GM12878 (cell line): ENCODE results near the gene PC. TPM values are rescaled to one million over a fixed set of nuclear protein-coding genes. Genes with fewer than 3 reads are reported as not detected.

Experiments used
- ATAC-seq: fragments of 200-7000 bp; cut with Tn5 transposase; 3 replicates; pipeline ENCODE4 v1.9.1; 2020; ENCODE audit warnings: mild to moderate bottlenecking, moderate library complexity
- BruUV-seq: library from RNA; stranded (reverse); fragments of 400-500 nt; replicated peaks from 2 replicates; lab custom pipeline; 2021; lab: Mats Ljungman, UMichigan
- CTCF ChIA-PET: fragments of 300-600 bp; sonication (Branson Sonifier 250); formaldehyde crosslinking; extraction: SDS; loops from one replicate; lab custom pipeline; 2021; ENCODE audit warnings: inconsistent platforms; lab: Yijun Ruan, JAX
- POLR2A ChIA-PET: fragments of 350-600 bp; formaldehyde crosslinking; extraction: SDS; loops from one replicate; lab custom pipeline; 2021; ENCODE audit warnings: inconsistent platforms; lab: Charles Lee
- RAD21 ChIA-PET: fragments of 300-600 bp; sonication (Branson Sonifier 250); formaldehyde crosslinking; loops from one replicate; lab custom pipeline; 2023; ENCODE audit warnings: antibody characterized with exemption; ENCODE audit not compliant: unreplicated experiment; lab: Charles Lee
- SMC1A ChIA-PET: fragments of 300-600 bp; sonication (Branson Sonifier 250); formaldehyde crosslinking; loops from one replicate; lab custom pipeline; 2023; ENCODE audit not compliant: unreplicated experiment, uncharacterized antibody; lab: Charles Lee
- DNase-seq: peaks from one replicate; pipeline ENCODE4 v3.0.0-alpha.2; 2011; ENCODE audit warnings: low read depth, low spot score
- FAIRE-seq: peaks from 3 replicates; lab custom pipeline; 2011; peaks lifted over from hg19 to GRCh38; lab: Jason Lieb, UNC
- H2AFZ ChIP-seq: 2 replicates; pipeline ENCODE4 v1.6.0; 2011; ENCODE audit warnings: low read depth, low read length, control low read depth; ENCODE audit not compliant: control insufficient read depth
- H3K27ac ChIP-seq: 2 replicates; pipeline ENCODE4 v1.5.1; 2011; ENCODE audit warnings: control low read depth; ENCODE audit not compliant: control insufficient read depth, insufficient read depth
- H3K27me3 ChIP-seq, 2 experiments: replicated peaks in 1 of 2; 2 replicates each; pipeline versions ENCODE4 v1.6.0 to v1.6.1; 2011; ENCODE audit warnings: low read length in 1 of 2; ENCODE audit not compliant: control insufficient read depth in 2 of 2, insufficient read depth in 2 of 2
- H3K36me3 ChIP-seq, 2 experiments: 2 replicates each; pipeline ENCODE4 v1.5.1; 2011; ENCODE audit warnings: low read length in 1 of 2; ENCODE audit not compliant: control insufficient read depth in 2 of 2, insufficient read depth in 2 of 2
- H3K4me1 ChIP-seq: 2 replicates; pipeline ENCODE4 v1.6.1; 2011; ENCODE audit warnings: mild to moderate bottlenecking, low read length, moderate library complexity, mixed read lengths; ENCODE audit not compliant: control insufficient read depth, insufficient read depth
- H3K4me2 ChIP-seq: 2 replicates; pipeline ENCODE4 v1.6.0; 2011; ENCODE audit warnings: control low read depth; ENCODE audit not compliant: control insufficient read depth, insufficient read depth
- H3K4me3 ChIP-seq: fragments of 200-600 bp; sonication (generic); 2 replicates; pipeline ENCODE4 v1.5.1; 2016
- H3K79me2 ChIP-seq: 2 replicates; pipeline ENCODE4 v1.6.0; 2011; ENCODE audit warnings: low read length; ENCODE audit not compliant: control insufficient read depth, insufficient read depth
- H3K9ac ChIP-seq: 2 replicates; pipeline ENCODE4 v1.8.0; 2011; ENCODE audit warnings: low read length, control low read depth, mixed read lengths; ENCODE audit not compliant: control insufficient read depth, insufficient read depth
- H3K9me3 ChIP-seq: replicated peaks from 3 replicates; pipeline ENCODE4 v1.5.1; 2011; ENCODE audit warnings: mild to moderate bottlenecking, low read length; ENCODE audit not compliant: control insufficient read depth, insufficient read depth
- H4K20me1 ChIP-seq: 2 replicates; pipeline ENCODE4 v1.6.0; 2011; ENCODE audit not compliant: control insufficient read depth, insufficient read depth
- BMI1 ChIP-seq: fragments of 450-650 bp; IDR thresholded peaks from 2 replicates; pipeline ENCODE4 v1.6.1; 2016; ENCODE audit warnings: mild to moderate bottlenecking, moderate library complexity, borderline replicate concordance
- EP300 ChIP-seq, 2 experiments: fragments of 150-350 bp in 1 of 2; IDR thresholded peaks; 2 replicates each; pipeline ENCODE4 v1.6.1; 2011 to 2012; ENCODE audit warnings: low read depth in 2 of 2, low read length in 2 of 2, borderline replicate concordance in 1 of 2, improper control_type of control experiment in 1 of 2, inconsistent platforms in 1 of 2; ENCODE audit not compliant: control insufficient read depth in 1 of 2
- KAT2A ChIP-seq: conservative IDR thresholded peaks from 2 replicates; pipeline ENCODE4 v1.6.1; 2011; ENCODE audit warnings: low read depth, low read length; ENCODE audit not compliant: control insufficient read depth
- POLR2AphosphoS5 ChIP-seq: IDR thresholded peaks from 2 replicates; pipeline ENCODE4 v1.6.1; 2011; ENCODE audit warnings: mild to moderate bottlenecking, low read length, inconsistent platforms
- RBBP5 ChIP-seq: fragments of 200-600 bp; sonication (generic); conservative IDR thresholded peaks from 2 replicates; pipeline ENCODE4 v1.6.1; 2016
- RELA ChIP-seq: fragments of 450-650 bp; IDR thresholded peaks from 2 replicates; pipeline ENCODE4 v1.8.0; 2014; ENCODE audit warnings: borderline replicate concordance; ENCODE audit not compliant: partially characterized antibody
- TCF3 ChIP-seq: IDR thresholded peaks from 2 replicates; pipeline ENCODE4 v1.6.1; 2012; ENCODE audit warnings: low read depth, mild to moderate bottlenecking, low read length, borderline replicate concordance; ENCODE audit not compliant: insufficient read depth
- TCF7 ChIP-seq: IDR thresholded peaks from 2 replicates; pipeline ENCODE4 v1.6.1; 2014; ENCODE audit warnings: antibody characterized with exemption, borderline replicate concordance
- ZBED1 ChIP-seq: IDR thresholded peaks from 2 replicates; pipeline ENCODE4 v1.6.1; 2016; ENCODE audit warnings: borderline replicate concordance
- ZNF207 ChIP-seq: fragments of 450-650 bp; IDR thresholded peaks from 2 replicates; pipeline ENCODE4 v1.6.1; 2014; ENCODE audit warnings: antibody characterized with exemption, mild to moderate bottlenecking, borderline replicate concordance
- ZZZ3 ChIP-seq: IDR thresholded peaks from 2 replicates; pipeline ENCODE4 v1.6.1; 2011; ENCODE audit warnings: low read depth; ENCODE audit not compliant: control insufficient read depth, insufficient read length
- WGBS: methylation state at CpG from one replicate; pipeline ENCODE4 v1.1.6; 2016; ENCODE audit warnings: low lambda C conversion rate; ENCODE audit not compliant: insufficient replicate concordance, insufficient coverage; ENCODE audit errors: missing lambda C conversion rate; 5-methylcytosine and 5-hydroxymethylcytosine counted together
- in situ Hi-C: fragments of 300-500 bp; cut with MboI; formaldehyde crosslinking; loops from 9 replicates; pipeline ENCODE4 v1.14.3; 2018; ENCODE audit warnings: mixed read lengths
- intact Hi-C: fragments of 100-400 bp; cut with micrococcal nuclease; formaldehyde crosslinking; loops from one replicate; pipeline ENCODE4 v1.14.2; 2022; ENCODE audit not compliant: unreplicated experiment
- polyA plus RNA-seq, 11 experiments: library from polyadenylated mRNA; depleted of rRNA in 4 of 11; unstranded in 6 of 11; stranded (reverse) in 5 of 11; fragments of >200 nt; fragmentation: Nextera tagmentation in 4 of 11; fragmentation: Illumina TruSeq in 1 of 11; extraction: Ambion mirVana in 4 of 11; extraction: Trizol in 1 of 11; gene quantifications; 1 replicate in 1 of 11; 2 replicates in 10 of 11; pipeline versions ENCODE4 v1.2.1 to v1.2.3, GENCODE V29; 2011 to 2016; ENCODE audit warnings: inconsistent platforms in 2 of 11, missing spikeins in 2 of 11, low read depth in 1 of 11
- total RNA-seq, 4 experiments: library from RNA; depleted of rRNA in 3 of 4; stranded (reverse); fragments of >200 nt in 3 of 4; fragmentation: Illumina TruSeq in 1 of 4; extraction: Trizol in 1 of 4; gene quantifications; 2 replicates each; pipeline versions ENCODE4 v1.2.1 to v1.2.3, GENCODE V29; 2013 to 2021
- TF ChIP-seq, protein P1 (sequence below): fragments of 450-650 bp; conservative IDR thresholded peaks from 2 replicates; pipeline ENCODE4 v1.6.1; 2017; ENCODE audit warnings: mild to moderate bottlenecking, moderate library complexity
- TF ChIP-seq, protein P2 (sequence below): fragments of 150-350 bp; IDR thresholded peaks from 2 replicates; pipeline ENCODE4 v1.6.1; 2016; ENCODE audit warnings: low read depth, low read length

Gene PC
- total and polyA plus RNA-seq, 10 of the 15 experiments (the other 5 are each of a cell fraction or from before 2014, with no cell fraction given) = 0.22 to 10.3 (median 4.5) TPM

- TF ChIP-seq, protein P1, sequence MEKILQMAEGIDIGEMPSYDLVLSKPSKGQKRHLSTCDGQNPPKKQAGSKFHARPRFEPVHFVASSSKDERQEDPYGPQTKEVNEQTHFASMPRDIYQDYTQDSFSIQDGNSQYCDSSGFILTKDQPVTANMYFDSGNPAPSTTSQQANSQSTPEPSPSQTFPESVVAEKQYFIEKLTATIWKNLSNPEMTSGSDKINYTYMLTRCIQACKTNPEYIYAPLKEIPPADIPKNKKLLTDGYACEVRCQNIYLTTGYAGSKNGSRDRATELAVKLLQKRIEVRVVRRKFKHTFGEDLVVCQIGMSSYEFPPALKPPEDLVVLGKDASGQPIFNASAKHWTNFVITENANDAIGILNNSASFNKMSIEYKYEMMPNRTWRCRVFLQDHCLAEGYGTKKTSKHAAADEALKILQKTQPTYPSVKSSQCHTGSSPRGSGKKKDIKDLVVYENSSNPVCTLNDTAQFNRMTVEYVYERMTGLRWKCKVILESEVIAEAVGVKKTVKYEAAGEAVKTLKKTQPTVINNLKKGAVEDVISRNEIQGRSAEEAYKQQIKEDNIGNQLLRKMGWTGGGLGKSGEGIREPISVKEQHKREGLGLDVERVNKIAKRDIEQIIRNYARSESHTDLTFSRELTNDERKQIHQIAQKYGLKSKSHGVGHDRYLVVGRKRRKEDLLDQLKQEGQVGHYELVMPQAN = no peak
- TF ChIP-seq BMI1 = no peak
- no peak for TF ChIP-seq POLR2AphosphoS5
- TF ChIP-seq TCF3 = no peak
- TF ChIP-seq RBBP5 = no peak
- TF ChIP-seq ZZZ3 = no peak
- TF ChIP-seq TCF7 = no peak
- TF ChIP-seq EP300 (IDR thresholded peaks at IDR 0.05; ENCODE audit: borderline replicate concordance in 1 of 2, control insufficient read depth in 1 of 2, low read depth in 2 of 2, low read length in 2 of 2) = no peak
Observed at GRCh38 chr11:66874232-66874631, 84.0 kb downstream of the PC start (continued).

DNA sequence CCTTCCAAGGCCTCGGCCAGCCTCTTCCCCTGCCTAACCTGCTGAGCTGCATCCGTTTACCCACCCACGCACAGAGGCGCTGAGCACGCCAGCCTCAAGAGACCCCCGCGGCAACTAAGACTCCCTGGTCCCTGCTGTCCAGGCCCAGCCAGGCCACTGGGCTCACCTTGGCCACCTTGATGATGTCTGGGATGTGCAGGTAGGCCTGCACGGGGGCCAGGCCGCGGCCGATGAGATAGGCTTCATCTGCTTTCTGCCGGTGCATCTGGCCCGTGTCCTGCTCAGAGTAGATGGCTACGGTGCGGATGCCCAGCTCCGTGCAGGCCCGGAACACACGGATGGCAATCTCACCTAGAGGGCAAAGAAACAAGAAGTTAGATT lies 86.7 kb downstream of the PC start:
- ChIA-PET RAD21 (no interaction called here), SMC1A (no interaction called here), POLR2A (no interaction called here), CTCF (no interaction called here)
- Histone ChIP-seq H3K27me3 (no peaks in the 10 kb centered on the region), H3K27ac (no peak overlapping the region), H3K4me1 (peaks cover 11% of the 10 kb centered on the region), H2AFZ (no peak overlapping the region), H3K79me2 (no peaks in the 10 kb centered on the region), H4K20me1 (no peaks in the 10 kb centered on the region), H3K9ac (no peak overlapping the region), H3K4me3 (no peak overlapping the region), H3K4me2 (no peak overlapping the region), H3K36me3 (no peaks in the 10 kb centered on the region), H3K9me3 (no peaks in the 10 kb centered on the region)
- in situ Hi-C loops (no loop called here), intact Hi-C loops (no loop called here)
- 77% methylated on average over 18 of the region's 18 CpGs for WGBS
- no peak for FAIRE-seq
- TF ChIP-seq, protein P2, sequence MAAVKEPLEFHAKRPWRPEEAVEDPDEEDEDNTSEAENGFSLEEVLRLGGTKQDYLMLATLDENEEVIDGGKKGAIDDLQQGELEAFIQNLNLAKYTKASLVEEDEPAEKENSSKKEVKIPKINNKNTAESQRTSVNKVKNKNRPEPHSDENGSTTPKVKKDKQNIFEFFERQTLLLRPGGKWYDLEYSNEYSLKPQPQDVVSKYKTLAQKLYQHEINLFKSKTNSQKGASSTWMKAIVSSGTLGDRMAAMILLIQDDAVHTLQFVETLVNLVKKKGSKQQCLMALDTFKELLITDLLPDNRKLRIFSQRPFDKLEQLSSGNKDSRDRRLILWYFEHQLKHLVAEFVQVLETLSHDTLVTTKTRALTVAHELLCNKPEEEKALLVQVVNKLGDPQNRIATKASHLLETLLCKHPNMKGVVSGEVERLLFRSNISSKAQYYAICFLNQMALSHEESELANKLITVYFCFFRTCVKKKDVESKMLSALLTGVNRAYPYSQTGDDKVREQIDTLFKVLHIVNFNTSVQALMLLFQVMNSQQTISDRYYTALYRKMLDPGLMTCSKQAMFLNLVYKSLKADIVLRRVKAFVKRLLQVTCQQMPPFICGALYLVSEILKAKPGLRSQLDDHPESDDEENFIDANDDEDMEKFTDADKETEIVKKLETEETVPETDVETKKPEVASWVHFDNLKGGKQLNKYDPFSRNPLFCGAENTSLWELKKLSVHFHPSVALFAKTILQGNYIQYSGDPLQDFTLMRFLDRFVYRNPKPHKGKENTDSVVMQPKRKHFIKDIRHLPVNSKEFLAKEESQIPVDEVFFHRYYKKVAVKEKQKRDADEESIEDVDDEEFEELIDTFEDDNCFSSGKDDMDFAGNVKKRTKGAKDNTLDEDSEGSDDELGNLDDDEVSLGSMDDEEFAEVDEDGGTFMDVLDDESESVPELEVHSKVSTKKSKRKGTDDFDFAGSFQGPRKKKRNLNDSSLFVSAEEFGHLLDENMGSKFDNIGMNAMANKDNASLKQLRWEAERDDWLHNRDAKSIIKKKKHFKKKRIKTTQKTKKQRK = no peak
- TF ChIP-seq RELA = no peak
- no peak for TF ChIP-seq ZNF207
- no peak for TF ChIP-seq KAT2A
- TF ChIP-seq ZBED1 = no peak
- BruUV-seq = no TSS peak
- ATAC-seq = no peak
- DNase-seq = no peak
